ENCODE measurements around the gene FMNL2. TPM values are rescaled to one million over a fixed set of nuclear protein-coding genes. Genes with fewer than 3 reads are reported as not detected.

FMNL2 gene
- total RNA-seq, 1 experiment from 2014 or later, result 33.6 TPM

GRCh38 chr2:152399003-152399402 lies 64.0 kb downstream of the FMNL2 start:
- Histone ChIP-seq H2AFZ (ENCODE audit: low read length) (no peak overlapping the region), H2BK20ac (ENCODE audit: low read depth, low read length, poor library complexity, severe bottlenecking) (no peak overlapping the region), H4K20me1 (ENCODE audit: control insufficient read depth, insufficient read depth, insufficient read length) (no peaks in the 10 kb centered on the region), H2BK5ac (ENCODE audit: insufficient read length, low read length) (no peak overlapping the region), H3K79me1 (ENCODE audit: insufficient read depth, low read depth, low read length, poor library complexity, severe bottlenecking) (peaks cover 10% of the 10 kb centered on the region), H3K9me3 (ENCODE audit: control insufficient read depth, low read depth, low read length) (no peaks in the 10 kb centered on the region), H4K8ac (replicated peaks; ENCODE audit: insufficient read length, low read depth, low read length) (no peak overlapping the region), H3K4me2 (ENCODE audit: insufficient read depth, insufficient read length, low read length) (no peak overlapping the region), H3K79me2 (ENCODE audit: insufficient read depth, low read length) (no peaks in the 10 kb centered on the region; the same call in 1 of the 2 replicates), H3K27ac (ENCODE audit: insufficient read length, low read depth, low read length) (no peak overlapping the region), H3T11ph (ENCODE audit: low read length) (no peak overlapping the region), H3K4me1 (ENCODE audit: insufficient read depth, low read length) (peaks cover 5% of the 10 kb centered on the region; the same call in 1 of the 2 replicates), H3K27me3 (ENCODE audit: insufficient read depth, low read length) (no peaks in the 10 kb centered on the region), H3K14ac (ENCODE audit: insufficient read depth, low read length) (no peak overlapping the region), H3K18ac (ENCODE audit: insufficient read length, low read depth, low read length) (no peak overlapping the region), H2BK120ac (ENCODE audit: low read depth, low read length, poor library complexity, severe bottlenecking) (no peak overlapping the region), H2BK15ac (ENCODE audit: low read depth, low read length) (no peak overlapping the region), H3K9ac (ENCODE audit: extremely low read depth, insufficient read length, low read length) (no peak overlapping the region), H4K91ac (ENCODE audit: insufficient read length, low read depth, low read length) (no peak overlapping the region), H3K23ac (ENCODE audit: insufficient read length, low read depth, low read length) (no peak overlapping the region), H4K5ac (ENCODE audit: insufficient read length, low read depth, low read length) (no peak overlapping the region), H2BK12ac (ENCODE audit: insufficient read length, low read depth, low read length) (no peak overlapping the region), H2AK5ac (ENCODE audit: insufficient read length, low read length) (no peak overlapping the region), H3K56ac (ENCODE audit: insufficient read length, low read depth, low read length) (no peak overlapping the region), H3K23me2 (ENCODE audit: insufficient read length, low read depth, low read length, poor library complexity, severe bottlenecking) (no peaks in the 10 kb centered on the region), H3K4ac (ENCODE audit: low read depth, low read length) (no peak overlapping the region)
- Mint-ChIP-seq H3K27ac (peak overlapping the region in 1 of 3 experiments; percentile 27; a peak in 3 of 7 replicates), H3K36me3 (ENCODE audit: insufficient read depth in 1 of 3, low read depth in 3 of 3) (no peaks in the 10 kb centered on the region), H3K27me3 (ENCODE audit: low read depth) (no peaks in the 10 kb centered on the region), H3K4me3 (no peak overlapping the region), H3K4me1 (peaks cover 59 to 68% of the 10 kb centered on the region in 2 experiments), H3K9me3 (no peaks in the 10 kb centered on the region)
- DNase-seq, result no peak
- TF ChIP-seq, protein P1, sequence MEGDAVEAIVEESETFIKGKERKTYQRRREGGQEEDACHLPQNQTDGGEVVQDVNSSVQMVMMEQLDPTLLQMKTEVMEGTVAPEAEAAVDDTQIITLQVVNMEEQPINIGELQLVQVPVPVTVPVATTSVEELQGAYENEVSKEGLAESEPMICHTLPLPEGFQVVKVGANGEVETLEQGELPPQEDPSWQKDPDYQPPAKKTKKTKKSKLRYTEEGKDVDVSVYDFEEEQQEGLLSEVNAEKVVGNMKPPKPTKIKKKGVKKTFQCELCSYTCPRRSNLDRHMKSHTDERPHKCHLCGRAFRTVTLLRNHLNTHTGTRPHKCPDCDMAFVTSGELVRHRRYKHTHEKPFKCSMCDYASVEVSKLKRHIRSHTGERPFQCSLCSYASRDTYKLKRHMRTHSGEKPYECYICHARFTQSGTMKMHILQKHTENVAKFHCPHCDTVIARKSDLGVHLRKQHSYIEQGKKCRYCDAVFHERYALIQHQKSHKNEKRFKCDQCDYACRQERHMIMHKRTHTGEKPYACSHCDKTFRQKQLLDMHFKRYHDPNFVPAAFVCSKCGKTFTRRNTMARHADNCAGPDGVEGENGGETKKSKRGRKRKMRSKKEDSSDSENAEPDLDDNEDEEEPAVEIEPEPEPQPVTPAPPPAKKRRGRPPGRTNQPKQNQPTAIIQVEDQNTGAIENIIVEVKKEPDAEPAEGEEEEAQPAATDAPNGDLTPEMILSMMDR (conservative IDR thresholded peaks at IDR 0.05), result no peak
- no CpG with 5 or more reads among the region's 4 CpGs for WGBS (ENCODE audit: extremely low coverage, insufficient read length, low lambda C conversion rate)

Data from H9 (cell line).